HUES64 (cell line): ENCODE measurements around the gene PROX1.

Experiments
- H3K27ac ChIP-seq: 2 replicates; pipeline ENCODE4 v1.7.0; 2013; ENCODE audit warnings: low read depth, low read length, inconsistent platforms
- H3K27me3 ChIP-seq: 2 replicates; pipeline ENCODE4 v1.6.1; 2013; ENCODE audit warnings: mild to moderate bottlenecking, low read length; ENCODE audit not compliant: insufficient read depth
- H3K36me3 ChIP-seq: 2 replicates; pipeline ENCODE4 v1.6.1; 2013; ENCODE audit warnings: mild to moderate bottlenecking, low read length; ENCODE audit not compliant: insufficient read depth
- H3K4me1 ChIP-seq: 2 replicates; pipeline ENCODE4 v1.6.1; 2013; ENCODE audit warnings: mild to moderate bottlenecking, low read length, moderate library complexity; ENCODE audit not compliant: insufficient read depth
- H3K4me3 ChIP-seq: 2 replicates; pipeline ENCODE4 v1.5.1; 2013; ENCODE audit warnings: mild to moderate bottlenecking, low read length, moderate library complexity
- H3K9ac ChIP-seq: 2 replicates; pipeline ENCODE4 v1.6.1; 2013; ENCODE audit warnings: mild to moderate bottlenecking, low read depth, low read length
- H3K9me3 ChIP-seq: 2 replicates; pipeline ENCODE4 v1.6.1; 2013; ENCODE audit warnings: low read depth, low read length; ENCODE audit not compliant: insufficient read depth
- WGBS: fragments of 150-250, 120-280 bp; methylation state at CpG from one replicate; pipeline ENCODE4 v1.1.7; 2013; ENCODE audit warnings: missing lambda C conversion rate; 5-methylcytosine and 5-hydroxymethylcytosine counted together

The PROX1 gene

GRCh38 chr1:214012418-214012817 lies 24.6 kb downstream of the PROX1 start:
- Histone ChIP-seq H3K36me3 (no peaks in the 10 kb centered on the region), H3K9me3 (no peaks in the 10 kb centered on the region), H3K27me3 (no peaks in the 10 kb centered on the region), H3K4me3 (no peak overlapping the region), H3K27ac (no peak overlapping the region), H3K9ac (no peak overlapping the region), H3K4me1 (peaks cover 24% of the 10 kb centered on the region)
- 43% methylated on average over 2 of the region's 2 CpGs for WGBS

- Histone ChIP-seq H3K27me3 (no peaks in the 10 kb centered on the region), H3K4me1 (peaks cover 26% of the 10 kb centered on the region), H3K9me3 (no peaks in the 10 kb centered on the region), H3K36me3 (no peaks in the 10 kb centered on the region), H3K4me3 (no peak overlapping the region), H3K9ac (no peak overlapping the region), H3K27ac (no peak overlapping the region)
- 94% methylated on average over 15 of the region's 15 CpGs for WGBS
Observed at GRCh38 chr1:214013614-214014377, 26.0 kb downstream of the PROX1 start.

GRCh38 chr1:214014730-214015129 lies 27.0 kb downstream of the PROX1 start:
- Histone ChIP-seq H3K27ac (no peak overlapping the region), H3K36me3 (no peaks in the 10 kb centered on the region), H3K4me3 (no peak overlapping the region), H3K9me3 (no peaks in the 10 kb centered on the region), H3K27me3 (no peaks in the 10 kb centered on the region), H3K4me1 (peaks cover 23% of the 10 kb centered on the region), H3K9ac (no peak overlapping the region)
- 86% methylated on average over 4 of the region's 4 CpGs for WGBS

GRCh38 chr1:214017191-214017982 lies 29.6 kb downstream of the PROX1 start:
- 91% methylated on average over 9 of the region's 11 CpGs for WGBS
- no peak overlapping the region for H3K4me3 ChIP-seq
- H3K4me1 ChIP-seq, result peaks cover 23% of the 10 kb centered on the region
- no peak overlapping the region for H3K27ac ChIP-seq
- no peak overlapping the region for H3K9ac ChIP-seq
- H3K9me3 ChIP-seq, result no peaks in the 10 kb centered on the region
- no peaks in the 10 kb centered on the region for H3K36me3 ChIP-seq
- H3K27me3 ChIP-seq, result no peaks in the 10 kb centered on the region

GRCh38 chr1:214018386-214019268 lies 30.9 kb downstream of the PROX1 start:
- Histone ChIP-seq H3K4me3 (no peak overlapping the region), H3K27ac (no peak overlapping the region), H3K9ac (no peak overlapping the region), H3K27me3 (no peaks in the 10 kb centered on the region), H3K9me3 (no peaks in the 10 kb centered on the region), H3K36me3 (no peaks in the 10 kb centered on the region), H3K4me1 (peaks cover 29% of the 10 kb centered on the region)
- WGBS, result 92% methylated on average over 6 of the region's 8 CpGs

- H3K9ac ChIP-seq, result no peak overlapping the region
- no peak overlapping the region for H3K4me3 ChIP-seq
- H3K27me3 ChIP-seq, result no peaks in the 10 kb centered on the region
- WGBS, result 92% methylated on average over 13 of the region's 13 CpGs
- no peaks in the 10 kb centered on the region for H3K36me3 ChIP-seq
- peaks cover 29% of the 10 kb centered on the region for H3K4me1 ChIP-seq
- H3K27ac ChIP-seq, result no peak overlapping the region
- no peaks in the 10 kb centered on the region for H3K9me3 ChIP-seq
Observed at GRCh38 chr1:214019499-214019898, 31.7 kb downstream of the PROX1 start.

- Histone ChIP-seq H3K36me3 (no peaks in the 10 kb centered on the region), H3K4me3 (no peak overlapping the region), H3K27ac (no peak overlapping the region), H3K9me3 (no peaks in the 10 kb centered on the region), H3K27me3 (no peaks in the 10 kb centered on the region), H3K4me1 (peaks cover 21% of the 10 kb centered on the region), H3K9ac (no peak overlapping the region)
- WGBS, result 91% methylated on average over 2 of the region's 3 CpGs
Observed at GRCh38 chr1:214021321-214021720, 33.5 kb downstream of the PROX1 start.

GRCh38 chr1:214022229-214022791 lies 34.5 kb downstream of the PROX1 start:
- H3K9me3 ChIP-seq, result no peaks in the 10 kb centered on the region
- H3K27ac ChIP-seq, result no peak overlapping the region
- no peaks in the 10 kb centered on the region for H3K27me3 ChIP-seq
- no peak overlapping the region for H3K4me3 ChIP-seq
- 95% methylated on average over 5 of the region's 5 CpGs for whole genome bisulfite sequencing
- no peak overlapping the region for H3K9ac ChIP-seq
- H3K36me3 ChIP-seq, result no peaks in the 10 kb centered on the region
- peaks cover 20% of the 10 kb centered on the region for H3K4me1 ChIP-seq

GRCh38 chr1:214022810-214023425 lies 35.1 kb downstream of the PROX1 start:
- Histone ChIP-seq H3K9me3 (no peaks in the 10 kb centered on the region), H3K9ac (no peak overlapping the region), H3K36me3 (no peaks in the 10 kb centered on the region), H3K4me1 (peaks cover 23% of the 10 kb centered on the region), H3K4me3 (no peak overlapping the region), H3K27ac (no peak overlapping the region), H3K27me3 (no peaks in the 10 kb centered on the region)
- 58% methylated on average over 1 of the region's 2 CpGs for WGBS

- no peaks in the 10 kb centered on the region for H3K9me3 ChIP-seq
- peak overlapping the region; percentile 52 for H3K27ac ChIP-seq
- peak overlapping the region; percentile 29 for H3K4me3 ChIP-seq
- no peaks in the 10 kb centered on the region for H3K36me3 ChIP-seq
- H3K27me3 ChIP-seq, result no peaks in the 10 kb centered on the region
- 0 out of 2 replicates have a peak overlapping the region, but pooled peaks have one; percentile 8 for H3K9ac ChIP-seq
- peaks cover 59% of the 10 kb centered on the region for H3K4me1 ChIP-seq
- WGBS, result 14% methylated on average over 5 of the region's 5 CpGs
Observed at GRCh38 chr1:214026985-214027384, 39.2 kb downstream of the PROX1 start.
